Rectal smooth muscle tissue (tissue), 1 donor: ENCODE data around the gene IPMK.

Experiments
- H3K27ac ChIP-seq: one replicate; pipeline ENCODE4 v1.7.0; 2013; ENCODE audit warnings: low read depth, low read length, inconsistent platforms
- H3K27me3 ChIP-seq: one replicate; pipeline ENCODE4 v1.7.0; 2013; ENCODE audit warnings: low read length; ENCODE audit not compliant: control insufficient read depth, insufficient read depth
- H3K36me3 ChIP-seq: one replicate; pipeline ENCODE4 v1.7.0; 2013; ENCODE audit warnings: low read length; ENCODE audit not compliant: control insufficient read depth, insufficient read depth
- H3K4me1 ChIP-seq: one replicate; pipeline ENCODE4 v1.7.0; 2013; ENCODE audit warnings: low read length; ENCODE audit not compliant: control insufficient read depth, insufficient read depth
- H3K4me3 ChIP-seq: one replicate; pipeline ENCODE4 v1.7.0; 2013; ENCODE audit warnings: low read length
- H3K9ac ChIP-seq: one replicate; pipeline ENCODE4 v1.7.0; 2013; ENCODE audit warnings: low read length

The IPMK gene

DNA sequence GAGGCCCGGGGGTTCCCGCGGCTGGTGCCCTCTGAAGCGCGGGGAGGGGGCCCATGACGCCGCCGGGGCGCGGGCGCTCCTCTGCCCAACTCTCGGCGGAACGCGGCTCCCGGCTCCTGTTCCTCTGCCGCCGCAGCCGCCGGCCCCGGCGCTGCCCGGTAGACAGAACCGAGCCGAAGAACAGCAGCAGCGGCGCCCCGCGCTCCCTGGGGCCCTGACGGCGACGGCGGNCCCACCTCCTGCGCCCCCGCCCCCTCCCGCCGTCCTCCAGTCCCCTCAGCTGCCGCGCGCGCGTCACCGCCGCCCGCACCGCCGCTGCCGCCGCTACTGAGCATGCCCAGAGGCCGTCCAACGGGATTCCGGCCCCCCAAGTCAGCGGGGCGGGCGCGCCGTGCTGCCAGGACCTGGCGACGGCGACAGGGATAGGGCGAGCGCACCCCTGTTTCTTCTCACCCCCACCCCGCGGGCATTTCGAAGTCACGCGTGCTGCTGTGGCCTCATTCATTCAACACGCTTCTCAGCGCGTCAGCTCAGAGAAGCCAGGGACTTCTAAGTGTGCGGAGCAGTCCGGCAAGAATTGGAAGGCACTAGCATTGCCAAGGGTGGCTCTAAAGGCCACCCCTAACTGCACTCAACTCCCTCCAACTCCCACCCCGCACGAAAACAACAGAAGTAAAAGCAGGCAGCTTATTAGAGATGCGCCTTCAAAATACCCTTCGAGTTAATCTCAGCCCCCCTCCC, at the start of gene IPMK:
IPMK (minus strand) TSS at position 182 of the 741 bp plus-strand sequence. CDS start 283 bp downstream, outside the sequence.
- Histone ChIP-seq H3K4me3 (peak within 1 kb of the TSS; percentile 94), H3K27me3 (no peaks in the 10 kb centered on the region), H3K36me3 (no peaks in the 10 kb centered on the region), H3K4me1 (no peaks in the 10 kb centered on the region), H3K27ac (peak within 1 kb of the TSS; percentile 82), H3K9ac (peak within 1 kb of the TSS; percentile 78)

DNA sequence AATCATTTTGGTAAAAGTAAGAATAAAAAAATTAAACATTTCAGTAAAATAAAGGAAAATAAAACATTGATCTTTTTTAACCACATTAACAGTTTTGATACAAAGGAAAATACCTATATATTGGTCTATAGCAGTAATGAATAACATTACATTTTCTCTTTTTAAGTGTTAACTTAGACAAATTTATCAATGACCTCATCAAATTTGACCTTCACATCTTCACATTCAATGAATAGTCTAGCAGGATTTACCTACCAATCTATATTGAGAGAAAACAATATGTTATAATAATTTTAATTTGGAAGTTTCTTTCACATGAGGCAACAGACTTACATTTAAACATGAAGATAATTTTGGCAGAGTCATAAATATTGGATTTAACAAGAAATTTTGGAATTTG, 49.2 kb upstream of the IPMK start:
- no peaks in the 10 kb centered on the region for H3K27me3 ChIP-seq
- H3K9ac ChIP-seq = no peak overlapping the region
- no peaks in the 10 kb centered on the region for H3K36me3 ChIP-seq
- H3K4me3 ChIP-seq = no peak overlapping the region
- no peak overlapping the region for H3K27ac ChIP-seq
- H3K4me1 ChIP-seq = no peaks in the 10 kb centered on the region

DNA sequence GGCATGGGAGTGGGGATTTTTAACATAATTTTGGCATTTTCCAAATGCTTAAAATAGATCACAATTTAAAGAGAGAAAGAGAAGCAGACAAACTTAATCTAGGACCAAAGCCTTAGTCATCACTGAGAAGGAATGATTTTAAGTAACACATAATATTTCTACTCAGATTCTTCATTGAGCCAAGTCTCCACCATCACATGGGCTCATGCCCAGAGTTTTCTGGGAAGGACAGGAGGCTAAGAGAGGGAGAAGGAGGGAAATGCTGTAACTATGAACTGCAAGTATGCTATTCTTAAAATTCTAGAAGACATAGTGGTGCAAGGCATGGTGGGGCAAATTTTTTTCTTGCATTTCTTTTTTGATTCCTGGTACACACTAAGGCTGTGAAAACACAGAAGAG, 43.3 kb upstream of the IPMK start:
- Histone ChIP-seq H3K9ac (no peak overlapping the region), H3K4me1 (no peaks in the 10 kb centered on the region), H3K27ac (no peak overlapping the region), H3K4me3 (no peak overlapping the region), H3K36me3 (no peaks in the 10 kb centered on the region), H3K27me3 (no peaks in the 10 kb centered on the region)

DNA sequence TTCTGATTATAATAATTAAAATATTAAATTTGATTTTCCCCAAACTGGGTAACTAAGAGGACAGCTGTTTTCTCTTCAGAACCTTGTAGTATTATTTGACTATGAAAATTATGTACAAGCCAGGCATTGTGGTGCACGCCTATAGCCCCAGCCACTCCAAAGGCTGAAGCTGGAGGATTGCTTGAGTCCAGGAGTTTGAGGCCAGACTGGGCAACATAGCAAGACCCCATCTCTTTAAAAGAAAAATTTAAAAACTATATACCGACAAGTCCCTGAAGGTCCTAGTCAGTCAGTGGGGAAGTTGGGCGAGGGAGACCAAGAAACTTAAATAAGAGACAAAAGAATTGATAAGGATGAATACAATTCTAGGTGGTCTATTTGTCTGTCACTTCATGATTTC, 40.0 kb upstream of the IPMK start:
- Histone ChIP-seq H3K4me1 (no peaks in the 10 kb centered on the region), H3K36me3 (no peaks in the 10 kb centered on the region), H3K4me3 (no peak overlapping the region), H3K9ac (no peak overlapping the region), H3K27ac (no peak overlapping the region), H3K27me3 (no peaks in the 10 kb centered on the region)

DNA sequence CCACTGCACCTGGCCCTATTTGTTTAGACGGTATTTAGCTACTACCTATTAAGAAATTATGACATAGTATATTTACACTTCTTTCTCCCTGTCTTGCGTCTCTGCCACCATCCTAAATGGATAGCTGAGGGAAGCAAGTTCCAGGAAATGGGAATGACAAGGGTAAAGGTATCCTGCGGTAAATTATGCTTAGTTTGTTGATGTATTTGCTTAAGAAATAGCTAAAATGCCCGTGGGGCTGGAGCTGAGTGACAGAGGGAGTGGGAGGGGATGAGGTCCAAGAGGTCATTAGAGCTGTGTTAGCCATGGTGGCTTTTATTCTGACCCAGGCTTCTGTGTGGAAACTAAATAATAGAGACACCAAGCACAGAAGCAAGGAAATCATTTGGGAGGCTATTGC, 38.1 kb upstream of the IPMK start:
- no peak overlapping the region for H3K4me3 ChIP-seq

GRCh38 chr10:58304099-58304633, 36.5 kb upstream of the IPMK start:
- Histone ChIP-seq H3K27me3 (no peaks in the 10 kb centered on the region), H3K4me3 (no peak overlapping the region), H3K36me3 (no peaks in the 10 kb centered on the region), H3K27ac (no peak overlapping the region), H3K9ac (no peak overlapping the region), H3K4me1 (no peaks in the 10 kb centered on the region)

More for the DNA sequence above, 38.1 kb upstream of the IPMK start:
- H3K27ac ChIP-seq = no peak overlapping the region
- no peaks in the 10 kb centered on the region for H3K27me3 ChIP-seq
- no peaks in the 10 kb centered on the region for H3K36me3 ChIP-seq
- no peaks in the 10 kb centered on the region for H3K4me1 ChIP-seq
- H3K9ac ChIP-seq = no peak overlapping the region

- H3K27me3 ChIP-seq = no peaks in the 10 kb centered on the region
- H3K9ac ChIP-seq = no peak overlapping the region
- H3K4me3 ChIP-seq = no peak overlapping the region
- H3K36me3 ChIP-seq = no peaks in the 10 kb centered on the region
- H3K27ac ChIP-seq = no peak overlapping the region
- no peaks in the 10 kb centered on the region for H3K4me1 ChIP-seq
Observed at GRCh38 chr10:58302254-58302653, 34.6 kb upstream of the IPMK start.

DNA sequence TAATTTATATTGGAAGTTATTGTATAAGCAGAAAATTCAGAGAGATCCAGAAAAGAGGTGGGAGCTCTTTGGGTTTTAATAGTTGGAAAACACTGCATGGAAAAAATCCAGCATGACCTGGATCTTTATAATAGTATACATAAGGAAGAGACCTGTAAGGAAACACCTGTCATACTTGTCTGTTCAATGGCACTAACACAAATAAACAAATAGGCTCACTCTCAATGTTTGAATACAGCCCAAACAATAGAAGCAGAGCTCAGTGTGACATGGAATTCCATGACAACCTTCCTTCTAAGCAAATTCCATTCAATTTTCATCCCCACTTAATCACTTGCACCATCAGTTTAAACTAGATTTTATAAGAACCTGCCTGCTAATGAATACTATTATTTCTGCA, 33.0 kb upstream of the IPMK start:
- H3K9ac ChIP-seq = no peak overlapping the region
- H3K4me1 ChIP-seq = no peaks in the 10 kb centered on the region
- no peaks in the 10 kb centered on the region for H3K27me3 ChIP-seq
- no peak overlapping the region for H3K27ac ChIP-seq
- H3K4me3 ChIP-seq = no peak overlapping the region
- no peaks in the 10 kb centered on the region for H3K36me3 ChIP-seq

GRCh38 chr10:58299580-58299979, 31.9 kb upstream of the IPMK start:
- H3K4me3 ChIP-seq = no peak overlapping the region
- no peaks in the 10 kb centered on the region for H3K27me3 ChIP-seq
- no peaks in the 10 kb centered on the region for H3K36me3 ChIP-seq
- no peak overlapping the region for H3K9ac ChIP-seq
- H3K27ac ChIP-seq = no peak overlapping the region
- H3K4me1 ChIP-seq = no peaks in the 10 kb centered on the region

- Histone ChIP-seq H3K4me3 (no peak overlapping the region), H3K4me1 (no peaks in the 10 kb centered on the region), H3K27me3 (no peaks in the 10 kb centered on the region), H3K36me3 (no peaks in the 10 kb centered on the region), H3K27ac (no peak overlapping the region), H3K9ac (no peak overlapping the region)
Observed at GRCh38 chr10:58293989-58294388, 26.3 kb upstream of the IPMK start.

DNA sequence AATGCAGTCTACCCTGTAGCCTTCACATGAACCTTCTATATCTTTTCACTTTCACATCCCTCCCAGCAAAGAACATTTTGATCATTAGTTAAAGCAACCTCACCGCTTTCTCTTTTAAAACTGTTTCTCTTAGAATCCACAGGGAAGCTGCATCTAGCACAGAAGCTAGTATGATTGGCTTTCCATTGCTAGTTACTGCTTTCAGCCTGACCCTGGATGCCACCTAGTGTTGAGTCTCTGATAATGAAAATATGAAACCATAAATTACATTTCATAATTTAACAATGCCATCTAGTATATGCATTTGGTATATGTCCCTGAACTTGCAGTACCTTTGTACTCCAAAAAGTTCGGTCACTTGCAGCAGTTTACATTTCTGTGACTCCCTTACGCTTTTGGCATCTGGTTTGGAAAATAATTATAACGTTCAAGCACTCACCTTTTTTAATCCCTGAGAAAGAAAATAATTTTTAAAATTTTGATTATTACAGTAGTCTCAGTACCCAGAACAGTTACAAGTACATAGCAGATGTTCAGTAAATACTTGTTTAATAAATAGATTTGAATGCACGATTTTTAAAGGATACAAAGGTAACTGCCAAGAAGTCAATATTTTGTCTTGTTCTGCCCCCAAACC, 24.0 kb upstream of the IPMK start:
- H3K9ac ChIP-seq = no peak overlapping the region
- H3K36me3 ChIP-seq = no peaks in the 10 kb centered on the region
- no peaks in the 10 kb centered on the region for H3K4me1 ChIP-seq
- no peaks in the 10 kb centered on the region for H3K27me3 ChIP-seq
- no peak overlapping the region for H3K27ac ChIP-seq
- no peak overlapping the region for H3K4me3 ChIP-seq

DNA sequence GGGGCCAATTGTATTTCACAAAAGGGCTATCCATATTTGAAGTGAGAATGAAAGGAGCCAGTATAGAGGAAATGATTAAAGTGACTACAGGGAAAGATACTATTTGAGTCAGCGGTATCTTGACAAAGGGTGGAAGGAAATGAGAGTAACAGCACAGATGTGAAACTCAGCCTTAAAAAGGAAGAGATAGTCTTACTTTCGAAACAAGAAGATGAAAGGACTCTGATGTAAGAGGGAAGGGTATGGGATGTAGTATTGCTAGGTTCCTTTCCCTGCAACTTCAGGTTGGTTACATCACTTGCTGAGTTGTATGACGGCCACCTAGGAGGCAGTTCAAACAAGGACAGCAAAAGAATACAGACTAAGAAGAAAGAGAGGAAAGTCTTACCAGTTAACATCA, 14.9 kb upstream of the IPMK start:
- Histone ChIP-seq H3K4me3 (no peak overlapping the region), H3K27ac (no peak overlapping the region), H3K9ac (no peak overlapping the region), H3K27me3 (no peaks in the 10 kb centered on the region), H3K36me3 (peaks cover 3% of the 10 kb centered on the region), H3K4me1 (peaks cover 4% of the 10 kb centered on the region)
